ENCODE results near the gene TRIM10.

Gene TRIM10

GRCh38 chr6:30154709-30155519 is 6.1 kb downstream of the TRIM10 start:
- CTCF ChIA-PET: interaction anchor here (1.0 to 3.2 kb wide), 5 partner anchors 18 to 52 kb away, joined by 3 to 17 read pairs (median 3); partner anchors contain the start of gene TRIM40
- no peak for TF ChIP-seq CTCF (IDR thresholded peaks at IDR 0.05; ENCODE audit: control extremely low read depth, extremely low read depth, low read depth, missing control alignments)
- POLR2A ChIA-PET: no interaction called here
- DNase-seq (ENCODE audit: extremely low spot score): no peak

- no peak for TF ChIP-seq CTCF (IDR thresholded peaks at IDR 0.05; ENCODE audit: control extremely low read depth, extremely low read depth, low read depth, missing control alignments)
- ChIA-PET POLR2A (no interaction called here), CTCF (interaction anchor here (1.1 to 3.2 kb wide), 4 partner anchors 18 to 51 kb away, joined by 3 to 17 read pairs (median 7); partner anchors contain the start of gene TRIM40)
- no peak for DNase-seq (ENCODE audit: extremely low spot score)
Observed at GRCh38 chr6:30154061-30154460, 7.0 kb downstream of the TRIM10 start.

- POLR2A ChIA-PET: no interaction called here
- no peak for DNase-seq (ENCODE audit: extremely low spot score)
- no peak for TF ChIP-seq CTCF (IDR thresholded peaks at IDR 0.05; ENCODE audit: control extremely low read depth, extremely low read depth, low read depth, missing control alignments)
- CTCF ChIA-PET: interaction anchor here (1.3 to 3.2 kb wide), 3 partner anchors 15 to 50 kb away, joined by 5 to 17 read pairs (median 11); no protein-coding TSS in a partner anchor
Observed at GRCh38 chr6:30152910-30153610, 8.0 kb downstream of the TRIM10 start.

GRCh38 chr6:30152016-30152673 is 8.9 kb downstream of the TRIM10 start:
- POLR2A ChIA-PET: no interaction called here
- CTCF ChIA-PET: interaction anchor here (1.1 to 1.9 kb wide), 5 partner anchors 16 to 414 kb away, joined by 3 to 7 read pairs (median 5); no protein-coding TSS in a partner anchor
- TF ChIP-seq CTCF (IDR thresholded peaks at IDR 0.05; ENCODE audit: control extremely low read depth, extremely low read depth, low read depth, missing control alignments): no peak
- DNase-seq (ENCODE audit: extremely low spot score): no peak

- no peak for DNase-seq (ENCODE audit: extremely low spot score)
- POLR2A ChIA-PET: no interaction called here
- no peak for TF ChIP-seq CTCF (IDR thresholded peaks at IDR 0.05; ENCODE audit: control extremely low read depth, extremely low read depth, low read depth, missing control alignments)
- CTCF ChIA-PET: interaction anchor here (1.1 to 1.9 kb wide), 5 partner anchors 17 to 413 kb away, joined by 3 to 7 read pairs (median 5); no protein-coding TSS in a partner anchor
Observed at GRCh38 chr6:30151580-30151979, 9.4 kb downstream of the TRIM10 start.
